BE2C (cell line): Measurements from ENCODE around the gene PSMD3.

ENCODE experiments used
- DNase-seq: peaks from one replicate; pipeline ENCODE4 v3.0.0-alpha.2; 2020
- H3K27me3 ChIP-seq: fragments of 250-450 bp; sonication (Bioruptor Pico); 2 replicates; pipeline ENCODE4 v1.5.1; 2020; ENCODE audit warnings: mild to moderate bottlenecking
- H3K36me3 ChIP-seq: fragments of 250-450 bp; sonication (Bioruptor Pico); 2 replicates; pipeline ENCODE4 v1.5.1; 2020; ENCODE audit warnings: mild to moderate bottlenecking
- H3K4me1 ChIP-seq: fragments of 250-450 bp; sonication (Bioruptor Pico); 2 replicates; pipeline ENCODE4 v1.5.1; 2020
- H3K4me3 ChIP-seq: 2 replicates; pipeline ENCODE4 v1.5.1; 2011; ENCODE audit warnings: low read depth, low read length
- H3K9me3 ChIP-seq: fragments of 250-450 bp; sonication (Bioruptor Pico); 2 replicates; pipeline ENCODE4 v1.5.1; 2020
- CTCF ChIP-seq: IDR thresholded peaks from 2 replicates; pipeline ENCODE4 v1.5.1; 2012; ENCODE audit warnings: mild to moderate bottlenecking, low read depth, low read length

Gene PSMD3

GRCh38 chr17:40041196-40041595, 60.6 kb downstream of the PSMD3 start:
- Histone ChIP-seq H3K9me3 (no peaks in the 10 kb centered on the region), H3K36me3 (peaks cover 8% of the 10 kb centered on the region), H3K4me3 (no peak overlapping the region), H3K4me1 (peaks cover 6% of the 10 kb centered on the region), H3K27me3 (no peaks in the 10 kb centered on the region)
- no peak for DNase-seq
- no peak for TF ChIP-seq CTCF
